Right atrium auricular region (tissue), 2 donors: ENCODE data around the gene AOPEP. TPM values are rescaled to one million over a fixed set of nuclear protein-coding genes. Genes with fewer than 3 reads are reported as not detected.

Experiments used
- DNase-seq: peaks from one replicate; pipeline ENCODE4 v3.0.0-alpha.2; 2019; ENCODE audit warnings: low spot score
- H3K27ac ChIP-seq, 2 donors: fragments of 200-600 bp; sonication (generic); 1 replicate in 1 of 2; 2 replicates in 1 of 2; pipeline ENCODE4 v1.5.1; 2016 to 2019
- H3K27me3 ChIP-seq, 2 donors: fragments of 200-600 bp; sonication (generic); one replicate each; pipeline versions ENCODE4 v1.5.1 to v1.6.0; 2017 to 2019
- H3K36me3 ChIP-seq: fragments of 200-600 bp; sonication (generic); one replicate; pipeline ENCODE4 v1.5.1; 2016
- H3K4me1 ChIP-seq, 2 donors: fragments of 200-600 bp; sonication (generic); one replicate each; pipeline versions ENCODE4 v1.5.1 to v1.6.0; 2017 to 2019
- H3K4me3 ChIP-seq, 2 donors: fragments of 200-600 bp; sonication (generic); 1 replicate in 1 of 2; 2 replicates in 1 of 2; pipeline ENCODE4 v1.5.1; 2017 to 2019; ENCODE audit warnings: mild to moderate bottlenecking in 1 of 2, moderate library complexity in 1 of 2
- H3K9me3 ChIP-seq, 2 donors: fragments of 200-600 bp; sonication (generic); one replicate each; pipeline ENCODE4 v1.5.1; 2019
- CTCF ChIP-seq, 2 donors: fragments of 200-600 bp; sonication (generic); IDR thresholded peaks; one replicate each; pipeline ENCODE4 v1.5.1; 2019; ENCODE audit warnings: antibody characterized with exemption in 2 of 2
- total RNA-seq, 2 donors: library from RNA; depleted of rRNA; stranded (reverse); fragments of >200 nt; gene quantifications; one replicate each; pipeline ENCODE4 v1.1.0, GENCODE V29; 2016

AOPEP gene
- total RNA-seq, 2 donors from 2014 or later: 262 to 314 TPM

- Histone ChIP-seq H3K27ac (no peak overlapping the region), H3K36me3 (no peaks in the 10 kb centered on the region), H3K4me3 (no peak overlapping the region), H3K27me3 (no peaks in the 10 kb centered on the region), H3K4me1 (peaks cover 0 to 7% of the 10 kb centered on the region in 2 donors), H3K9me3 (no peaks in the 10 kb centered on the region)
- DNase-seq: no peak
- no peak for TF ChIP-seq CTCF (IDR thresholded peaks at IDR 0.05)
These were observed 124.3 kb downstream of the AOPEP start for GRCh38 chr9:94850540-94851434.

GRCh38 chr9:94851467-94851866, 125.0 kb downstream of the AOPEP start:
- H3K4me1 ChIP-seq: peaks cover 0 to 7% of the 10 kb centered on the region in 2 donors
- DNase-seq: no peak
- H3K36me3 ChIP-seq: no peaks in the 10 kb centered on the region
- no peaks in the 10 kb centered on the region for H3K27me3 ChIP-seq
- H3K9me3 ChIP-seq: no peaks in the 10 kb centered on the region
- no peak overlapping the region for H3K4me3 ChIP-seq
- no peak for TF ChIP-seq CTCF (IDR thresholded peaks at IDR 0.05)
- H3K27ac ChIP-seq: no peak overlapping the region

- no peaks in the 10 kb centered on the region for H3K36me3 ChIP-seq
- no peak for DNase-seq
- H3K4me1 ChIP-seq: peaks cover 0 to 7% of the 10 kb centered on the region in 2 donors
- H3K27ac ChIP-seq: no peak overlapping the region
- no peak for TF ChIP-seq CTCF (IDR thresholded peaks at IDR 0.05)
- no peaks in the 10 kb centered on the region for H3K27me3 ChIP-seq
- H3K4me3 ChIP-seq: no peak overlapping the region
- H3K9me3 ChIP-seq: no peaks in the 10 kb centered on the region
These were observed 125.4 kb downstream of the AOPEP start for GRCh38 chr9:94851892-94852291.

GRCh38 chr9:94852373-94852772, 125.9 kb downstream of the AOPEP start:
- TF ChIP-seq CTCF (IDR thresholded peaks at IDR 0.05): no peak
- H3K9me3 ChIP-seq: no peaks in the 10 kb centered on the region
- H3K36me3 ChIP-seq: no peaks in the 10 kb centered on the region
- H3K27ac ChIP-seq: no peak overlapping the region
- no peak for DNase-seq
- no peaks in the 10 kb centered on the region for H3K27me3 ChIP-seq
- peaks cover 0 to 4% of the 10 kb centered on the region in 2 donors for H3K4me1 ChIP-seq
- no peak overlapping the region for H3K4me3 ChIP-seq

GRCh38 chr9:94853887-94854286, 127.4 kb downstream of the AOPEP start:
- no peak overlapping the region for H3K4me3 ChIP-seq
- no peaks in the 10 kb centered on the region for H3K9me3 ChIP-seq
- H3K27ac ChIP-seq: no peak overlapping the region
- DNase-seq: no peak
- no peaks in the 10 kb centered on the region for H3K36me3 ChIP-seq
- no peaks in the 10 kb centered on the region for H3K27me3 ChIP-seq
- H3K4me1 ChIP-seq: no peaks in the 10 kb centered on the region
- TF ChIP-seq CTCF (IDR thresholded peaks at IDR 0.05): no peak
